Activated CD4-positive, CD25-positive, alpha-beta regulatory T cell treated with anti-CD3 and anti-CD28 coated beads, Interleukin-2, amount 50 U/mL, for 72 hours (primary cell): ENCODE data around the gene LDHB.
A peak's percentile ranks its signal among the peaks of the same experiment; 100 is the strongest.
"Not testable (repeated sequence)": the region's sequence is repeated elsewhere in the genome, so short reads cannot be mapped to it uniquely, and the experiment has no call there.

Source experiments
- DNase-seq: peaks from one replicate; pipeline ENCODE4 v3.0.0; 2021

Gene LDHB

GRCh38 chr12:21657326-21658077 is at the start of gene LDHB:
TSS of gene LDHB (minus strand) at chr12:21657842. CDS start at chr12:21654671, 3,171 bp downstream.
- peak; percentile 88 for DNase-seq

- no peak for DNase-seq
These were observed 47.2 kb upstream of the LDHB start for GRCh38 chr12:21704847-21705246.

- no peak for DNase-seq
These were observed 42.2 kb upstream of the LDHB start for GRCh38 chr12:21699851-21700250.

- no peak for DNase-seq
These were observed 40.4 kb upstream of the LDHB start for GRCh38 chr12:21697904-21698630.

- no peak for DNase-seq
These were observed 39.0 kb upstream of the LDHB start for GRCh38 chr12:21696625-21697024.

- no peak for DNase-seq
These were observed 38.3 kb upstream of the LDHB start for GRCh38 chr12:21695986-21696385.

GRCh38 chr12:21694660-21695059 is 37.0 kb upstream of the LDHB start:
- DNase-seq, result no peak

GRCh38 chr12:21691515-21691914 is 33.9 kb upstream of the LDHB start:
- no peak for DNase-seq

- DNase-seq, result no peak
These were observed 33.2 kb upstream of the LDHB start for GRCh38 chr12:21690704-21691368.

- DNase-seq, result no peak
These were observed 25.5 kb upstream of the LDHB start for GRCh38 chr12:21683115-21683514.

- no peak for DNase-seq
These were observed 21.3 kb upstream of the LDHB start for GRCh38 chr12:21678959-21679358.

- no peak for DNase-seq
These were observed 20.1 kb upstream of the LDHB start for GRCh38 chr12:21677622-21678277.

- no peak for DNase-seq
These were observed 19.6 kb upstream of the LDHB start for GRCh38 chr12:21677204-21677603.

GRCh38 chr12:21676776-21677175 is 19.1 kb upstream of the LDHB start:
- no peak for DNase-seq

- no peak for DNase-seq
These were observed 18.0 kb upstream of the LDHB start for GRCh38 chr12:21675641-21676040.

GRCh38 chr12:21675096-21675495 is 17.5 kb upstream of the LDHB start:
- no peak for DNase-seq

- not testable (repeated sequence) for DNase-seq
These were observed 16.3 kb upstream of the LDHB start for GRCh38 chr12:21673830-21674552.

GRCh38 chr12:21672146-21672545 is 14.5 kb upstream of the LDHB start:
- DNase-seq, result no peak

- DNase-seq, result no peak
These were observed 9.1 kb upstream of the LDHB start for GRCh38 chr12:21666722-21667121.

- DNase-seq, result no peak
These were observed 8.2 kb upstream of the LDHB start for GRCh38 chr12:21665816-21666215.

- no peak for DNase-seq
These were observed 4.6 kb upstream of the LDHB start for GRCh38 chr12:21662122-21662792.
